ENCODE data around the gene TIMP2.

DNA sequence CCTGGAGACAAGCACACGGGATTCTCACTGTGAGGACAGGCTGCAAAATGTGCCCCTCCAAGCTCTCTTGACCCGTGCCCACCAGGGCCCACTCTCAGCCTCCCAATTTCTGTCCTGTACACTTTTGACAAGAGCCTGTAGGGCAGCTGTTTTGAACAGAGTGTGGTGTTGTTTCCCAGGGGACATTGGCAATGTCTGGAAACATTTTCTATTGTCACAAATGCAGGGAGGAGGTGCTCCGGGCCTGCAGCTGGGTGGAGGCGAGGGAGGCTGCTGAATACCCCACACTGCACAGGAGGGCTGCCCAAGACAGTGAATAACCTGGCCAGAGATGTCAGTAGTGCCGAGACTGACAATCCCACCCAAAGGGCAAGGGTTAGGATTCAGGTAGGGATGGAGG lies 32.7 kb downstream of the TIMP2 start:
- TF ChIP-seq, protein P1, sequence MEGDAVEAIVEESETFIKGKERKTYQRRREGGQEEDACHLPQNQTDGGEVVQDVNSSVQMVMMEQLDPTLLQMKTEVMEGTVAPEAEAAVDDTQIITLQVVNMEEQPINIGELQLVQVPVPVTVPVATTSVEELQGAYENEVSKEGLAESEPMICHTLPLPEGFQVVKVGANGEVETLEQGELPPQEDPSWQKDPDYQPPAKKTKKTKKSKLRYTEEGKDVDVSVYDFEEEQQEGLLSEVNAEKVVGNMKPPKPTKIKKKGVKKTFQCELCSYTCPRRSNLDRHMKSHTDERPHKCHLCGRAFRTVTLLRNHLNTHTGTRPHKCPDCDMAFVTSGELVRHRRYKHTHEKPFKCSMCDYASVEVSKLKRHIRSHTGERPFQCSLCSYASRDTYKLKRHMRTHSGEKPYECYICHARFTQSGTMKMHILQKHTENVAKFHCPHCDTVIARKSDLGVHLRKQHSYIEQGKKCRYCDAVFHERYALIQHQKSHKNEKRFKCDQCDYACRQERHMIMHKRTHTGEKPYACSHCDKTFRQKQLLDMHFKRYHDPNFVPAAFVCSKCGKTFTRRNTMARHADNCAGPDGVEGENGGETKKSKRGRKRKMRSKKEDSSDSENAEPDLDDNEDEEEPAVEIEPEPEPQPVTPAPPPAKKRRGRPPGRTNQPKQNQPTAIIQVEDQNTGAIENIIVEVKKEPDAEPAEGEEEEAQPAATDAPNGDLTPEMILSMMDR (IDR thresholded peaks at IDR 0.05), result no peak
- TF ChIP-seq EP300 (IDR thresholded peaks at IDR 0.05) (no peak), JUNB (IDR thresholded peaks at IDR 0.05) (no peak), POLR2A (IDR thresholded peaks at IDR 0.05; ENCODE audit: low read length) (no peak), HOXA7 (CRISPR knock-in tag; IDR thresholded peaks at IDR 0.05) (no peak)
- TF ChIP-seq, protein P2, sequence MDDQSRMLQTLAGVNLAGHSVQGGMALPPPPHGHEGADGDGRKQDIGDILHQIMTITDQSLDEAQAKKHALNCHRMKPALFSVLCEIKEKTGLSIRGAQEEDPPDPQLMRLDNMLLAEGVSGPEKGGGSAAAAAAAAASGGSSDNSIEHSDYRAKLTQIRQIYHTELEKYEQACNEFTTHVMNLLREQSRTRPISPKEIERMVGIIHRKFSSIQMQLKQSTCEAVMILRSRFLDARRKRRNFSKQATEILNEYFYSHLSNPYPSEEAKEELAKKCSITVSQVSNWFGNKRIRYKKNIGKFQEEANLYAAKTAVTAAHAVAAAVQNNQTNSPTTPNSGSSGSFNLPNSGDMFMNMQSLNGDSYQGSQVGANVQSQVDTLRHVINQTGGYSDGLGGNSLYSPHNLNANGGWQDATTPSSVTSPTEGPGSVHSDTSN (IDR thresholded peaks at IDR 0.05), result no peak
- TF ChIP-seq, protein P3, sequence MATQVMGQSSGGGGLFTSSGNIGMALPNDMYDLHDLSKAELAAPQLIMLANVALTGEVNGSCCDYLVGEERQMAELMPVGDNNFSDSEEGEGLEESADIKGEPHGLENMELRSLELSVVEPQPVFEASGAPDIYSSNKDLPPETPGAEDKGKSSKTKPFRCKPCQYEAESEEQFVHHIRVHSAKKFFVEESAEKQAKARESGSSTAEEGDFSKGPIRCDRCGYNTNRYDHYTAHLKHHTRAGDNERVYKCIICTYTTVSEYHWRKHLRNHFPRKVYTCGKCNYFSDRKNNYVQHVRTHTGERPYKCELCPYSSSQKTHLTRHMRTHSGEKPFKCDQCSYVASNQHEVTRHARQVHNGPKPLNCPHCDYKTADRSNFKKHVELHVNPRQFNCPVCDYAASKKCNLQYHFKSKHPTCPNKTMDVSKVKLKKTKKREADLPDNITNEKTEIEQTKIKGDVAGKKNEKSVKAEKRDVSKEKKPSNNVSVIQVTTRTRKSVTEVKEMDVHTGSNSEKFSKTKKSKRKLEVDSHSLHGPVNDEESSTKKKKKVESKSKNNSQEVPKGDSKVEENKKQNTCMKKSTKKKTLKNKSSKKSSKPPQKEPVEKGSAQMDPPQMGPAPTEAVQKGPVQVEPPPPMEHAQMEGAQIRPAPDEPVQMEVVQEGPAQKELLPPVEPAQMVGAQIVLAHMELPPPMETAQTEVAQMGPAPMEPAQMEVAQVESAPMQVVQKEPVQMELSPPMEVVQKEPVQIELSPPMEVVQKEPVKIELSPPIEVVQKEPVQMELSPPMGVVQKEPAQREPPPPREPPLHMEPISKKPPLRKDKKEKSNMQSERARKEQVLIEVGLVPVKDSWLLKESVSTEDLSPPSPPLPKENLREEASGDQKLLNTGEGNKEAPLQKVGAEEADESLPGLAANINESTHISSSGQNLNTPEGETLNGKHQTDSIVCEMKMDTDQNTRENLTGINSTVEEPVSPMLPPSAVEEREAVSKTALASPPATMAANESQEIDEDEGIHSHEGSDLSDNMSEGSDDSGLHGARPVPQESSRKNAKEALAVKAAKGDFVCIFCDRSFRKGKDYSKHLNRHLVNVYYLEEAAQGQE (IDR thresholded peaks at IDR 0.05), result no peak
- TF ChIP-seq, protein P4, sequence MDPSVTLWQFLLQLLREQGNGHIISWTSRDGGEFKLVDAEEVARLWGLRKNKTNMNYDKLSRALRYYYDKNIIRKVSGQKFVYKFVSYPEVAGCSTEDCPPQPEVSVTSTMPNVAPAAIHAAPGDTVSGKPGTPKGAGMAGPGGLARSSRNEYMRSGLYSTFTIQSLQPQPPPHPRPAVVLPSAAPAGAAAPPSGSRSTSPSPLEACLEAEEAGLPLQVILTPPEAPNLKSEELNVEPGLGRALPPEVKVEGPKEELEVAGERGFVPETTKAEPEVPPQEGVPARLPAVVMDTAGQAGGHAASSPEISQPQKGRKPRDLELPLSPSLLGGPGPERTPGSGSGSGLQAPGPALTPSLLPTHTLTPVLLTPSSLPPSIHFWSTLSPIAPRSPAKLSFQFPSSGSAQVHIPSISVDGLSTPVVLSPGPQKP (IDR thresholded peaks at IDR 0.05; ENCODE audit: low read depth, low read length), result no peak
